ENCODE results near the gene ZCCHC7.

- TF ChIP-seq CTCF (conservative IDR thresholded peaks at IDR 0.05; ENCODE audit: low read length) (no peak), EZH2phosphoT487 (IDR thresholded peaks at IDR 0.05; ENCODE audit: borderline replicate concordance, low read depth, low read length) (no peak)
Observed at GRCh38 chr9:37348917-37349316, 228.5 kb downstream of the ZCCHC7 start.

Measured in OCI-LY7 (cell line).